Measurements from ENCODE around the gene INPP5A. TPM values are rescaled to one million over a fixed set of nuclear protein-coding genes. Genes with fewer than 3 reads are reported as not detected.
"Not testable (repeated sequence)": the region's sequence is repeated elsewhere in the genome, so short reads cannot be mapped to it uniquely, and the experiment has no call there.

INPP5A gene
- total and polyA plus RNA-seq, 4 donors: 34.7 to 43.5 (median 41.2) TPM

DNA sequence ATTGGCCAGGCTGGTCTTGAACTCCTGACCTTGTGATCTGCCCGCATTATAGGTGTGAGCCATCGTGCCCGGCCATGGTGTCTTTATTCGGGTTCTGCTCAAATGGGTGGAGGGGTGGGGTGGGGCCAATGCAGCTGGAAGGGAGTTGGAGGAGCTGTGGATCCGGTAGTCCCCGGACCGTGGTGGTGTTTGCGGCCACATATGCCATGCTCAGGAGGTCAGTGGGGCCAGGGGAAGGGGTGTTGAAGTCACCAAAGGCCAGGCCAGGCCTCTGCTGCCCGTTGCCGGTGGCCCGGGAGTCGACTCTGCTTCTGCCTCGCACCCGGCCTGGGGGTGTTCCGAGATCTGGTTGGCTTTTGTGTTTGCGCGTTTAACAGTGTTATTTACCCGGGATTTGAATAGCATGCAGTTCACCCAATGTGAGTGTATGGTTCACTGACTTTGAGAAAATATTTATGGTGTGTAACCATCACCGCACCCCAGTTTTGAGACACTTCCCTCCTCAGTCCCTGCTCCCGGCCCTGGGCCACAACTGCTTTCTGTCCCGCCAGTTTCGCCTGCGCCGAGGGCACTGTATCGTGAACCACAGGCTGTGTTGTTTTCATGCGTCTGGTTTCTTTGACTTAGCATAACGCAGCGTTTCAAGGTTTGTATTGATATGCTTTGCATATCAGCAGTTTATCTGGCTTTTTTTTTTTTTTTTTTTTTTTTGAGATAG lies 10.7 kb downstream of the INPP5A start:
- Histone ChIP-seq H3K27me3 (ENCODE audit: control insufficient read depth, insufficient read depth, low read length) (no peaks in the 10 kb centered on the region), H3K4me1 (ENCODE audit: control insufficient read depth, insufficient read depth, low read length) (peaks cover 28% of the 10 kb centered on the region), H3K36me3 (ENCODE audit: control insufficient read depth, insufficient read depth, low read length) (peaks cover 12% of the 10 kb centered on the region), H3K27ac (ENCODE audit: low read depth, low read length) (no peak overlapping the region), H3K9me3 (ENCODE audit: control insufficient read depth, insufficient read depth, low read length) (no peaks in the 10 kb centered on the region), H3K4me3 (ENCODE audit: low read depth, low read length) (no peak overlapping the region)
- WGBS (ENCODE audit: insufficient coverage): 90% methylated on average over 16 of the region's 28 CpGs
- no peak for DNase-seq (ENCODE audit: low read depth in 4 of 6, low spot score in 6 of 6)

- H3K4me3 ChIP-seq (ENCODE audit: low read depth, low read length): no peak overlapping the region
- peaks cover 12% of the 10 kb centered on the region for H3K36me3 ChIP-seq (ENCODE audit: control insufficient read depth, insufficient read depth, low read length)
- DNase-seq (ENCODE audit: low read depth in 4 of 6, low spot score in 6 of 6): no peak
- H3K4me1 ChIP-seq (ENCODE audit: control insufficient read depth, insufficient read depth, low read length): peaks cover 28% of the 10 kb centered on the region
- 90% methylated on average over 13 of the region's 14 CpGs for WGBS (ENCODE audit: insufficient coverage)
- no peak overlapping the region for H3K27ac ChIP-seq (ENCODE audit: low read depth, low read length)
- H3K27me3 ChIP-seq (ENCODE audit: control insufficient read depth, insufficient read depth, low read length): no peaks in the 10 kb centered on the region
- H3K9me3 ChIP-seq (ENCODE audit: control insufficient read depth, insufficient read depth, low read length): no peaks in the 10 kb centered on the region
Measured at GRCh38 chr10:132548869-132549268, 11.3 kb downstream of the INPP5A start.

- DNase-seq (ENCODE audit: low read depth in 4 of 6, low spot score in 6 of 6): no peak
- no peaks in the 10 kb centered on the region for H3K27me3 ChIP-seq (ENCODE audit: control insufficient read depth, insufficient read depth, low read length)
- no peaks in the 10 kb centered on the region for H3K9me3 ChIP-seq (ENCODE audit: control insufficient read depth, insufficient read depth, low read length)
- no peak overlapping the region for H3K27ac ChIP-seq (ENCODE audit: low read depth, low read length)
- no peak overlapping the region for H3K4me3 ChIP-seq (ENCODE audit: low read depth, low read length)
- WGBS (ENCODE audit: insufficient coverage): 74% methylated on average over 11 of the region's 12 CpGs
- peaks cover 23% of the 10 kb centered on the region for H3K4me1 ChIP-seq (ENCODE audit: control insufficient read depth, insufficient read depth, low read length)
- H3K36me3 ChIP-seq (ENCODE audit: control insufficient read depth, insufficient read depth, low read length): peaks cover 9% of the 10 kb centered on the region
Measured at GRCh38 chr10:132549371-132549770, 11.8 kb downstream of the INPP5A start.

DNA sequence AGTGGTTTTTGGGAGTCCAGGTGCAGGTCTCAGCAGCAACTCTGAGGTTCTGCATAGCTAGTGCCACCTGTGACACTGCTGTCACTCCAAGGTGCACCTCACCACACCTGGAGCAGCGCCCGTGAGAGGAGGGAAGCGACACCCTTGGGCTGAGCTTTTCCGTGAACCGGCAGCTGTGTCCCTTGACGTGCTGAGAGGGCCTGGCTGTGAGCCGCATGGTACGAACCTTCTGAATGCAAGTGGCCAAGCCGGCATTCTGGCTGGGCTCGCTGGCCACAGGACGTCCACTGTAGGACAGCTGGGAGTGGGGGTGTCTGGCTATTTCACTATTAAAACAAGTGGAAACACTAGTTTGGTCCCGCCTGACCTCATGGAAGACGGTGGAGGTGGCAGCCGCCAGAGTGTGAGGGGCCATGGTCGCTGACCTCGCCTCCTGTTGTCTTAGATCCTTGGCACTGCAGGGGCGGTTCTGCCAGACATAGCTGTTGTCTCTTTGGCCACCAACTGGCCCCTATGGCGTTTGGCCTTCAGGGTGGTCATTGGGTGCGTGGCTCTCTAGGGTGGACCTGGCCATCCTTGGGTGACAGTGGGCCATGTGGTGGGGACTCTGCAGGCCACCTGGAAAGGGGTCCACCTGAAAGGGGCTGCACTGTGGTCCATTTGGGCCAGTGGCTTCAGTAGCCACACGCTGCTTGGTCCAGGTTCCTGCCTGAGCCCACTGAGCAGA lies 12.9 kb downstream of the INPP5A start:
- Histone ChIP-seq H3K4me3 (ENCODE audit: low read depth, low read length) (no peak overlapping the region), H3K27me3 (ENCODE audit: control insufficient read depth, insufficient read depth, low read length) (no peaks in the 10 kb centered on the region), H3K36me3 (ENCODE audit: control insufficient read depth, insufficient read depth, low read length) (peaks cover 9% of the 10 kb centered on the region), H3K27ac (ENCODE audit: low read depth, low read length) (no peak overlapping the region), H3K9me3 (ENCODE audit: control insufficient read depth, insufficient read depth, low read length) (no peaks in the 10 kb centered on the region), H3K4me1 (ENCODE audit: control insufficient read depth, insufficient read depth, low read length) (peaks cover 11% of the 10 kb centered on the region)
- no peak for DNase-seq (ENCODE audit: low read depth in 4 of 6, low spot score in 6 of 6)
- WGBS (ENCODE audit: insufficient coverage): 85% methylated on average over 20 of the region's 20 CpGs

GRCh38 chr10:132551093-132551807 lies 13.7 kb downstream of the INPP5A start:
- Histone ChIP-seq H3K27me3 (ENCODE audit: control insufficient read depth, insufficient read depth, low read length) (no peaks in the 10 kb centered on the region), H3K27ac (ENCODE audit: low read depth, low read length) (no peak overlapping the region), H3K36me3 (ENCODE audit: control insufficient read depth, insufficient read depth, low read length) (peaks cover 7% of the 10 kb centered on the region), H3K4me1 (ENCODE audit: control insufficient read depth, insufficient read depth, low read length) (peaks cover 10% of the 10 kb centered on the region), H3K9me3 (ENCODE audit: control insufficient read depth, insufficient read depth, low read length) (no peaks in the 10 kb centered on the region), H3K4me3 (ENCODE audit: low read depth, low read length) (no peak overlapping the region)
- WGBS (ENCODE audit: insufficient coverage): 75% methylated on average over 13 of the region's 15 CpGs
- DNase-seq (ENCODE audit: low read depth in 4 of 6, low spot score in 6 of 6): no peak

GRCh38 chr10:132551808-132552130 lies 14.2 kb downstream of the INPP5A start:
- WGBS (ENCODE audit: insufficient coverage): 90% methylated on average over 8 of the region's 8 CpGs
- Histone ChIP-seq H3K9me3 (ENCODE audit: control insufficient read depth, insufficient read depth, low read length) (no peaks in the 10 kb centered on the region), H3K4me3 (ENCODE audit: low read depth, low read length) (no peak overlapping the region), H3K27ac (ENCODE audit: low read depth, low read length) (no peak overlapping the region), H3K27me3 (ENCODE audit: control insufficient read depth, insufficient read depth, low read length) (no peaks in the 10 kb centered on the region), H3K4me1 (ENCODE audit: control insufficient read depth, insufficient read depth, low read length) (peaks cover 5% of the 10 kb centered on the region), H3K36me3 (ENCODE audit: control insufficient read depth, insufficient read depth, low read length) (peaks cover 7% of the 10 kb centered on the region)
- no peak for DNase-seq (ENCODE audit: low read depth in 4 of 6, low spot score in 6 of 6)

- H3K4me1 ChIP-seq (ENCODE audit: control insufficient read depth, insufficient read depth, low read length); H3K4me3 ChIP-seq (ENCODE audit: low read depth, low read length); H3K9me3 ChIP-seq (ENCODE audit: control insufficient read depth, insufficient read depth, low read length); H3K27ac ChIP-seq (ENCODE audit: low read depth, low read length); H3K36me3 ChIP-seq (ENCODE audit: control insufficient read depth, insufficient read depth, low read length); DNase-seq (ENCODE audit: low read depth in 4 of 6, low spot score in 6 of 6); H3K27me3 ChIP-seq (ENCODE audit: control insufficient read depth, insufficient read depth, low read length): not testable (repeated sequence)
- 100% methylated on average over 4 of the region's 6 CpGs for WGBS (ENCODE audit: insufficient coverage)
Measured at GRCh38 chr10:132552635-132553034, 15.0 kb downstream of the INPP5A start.

DNA sequence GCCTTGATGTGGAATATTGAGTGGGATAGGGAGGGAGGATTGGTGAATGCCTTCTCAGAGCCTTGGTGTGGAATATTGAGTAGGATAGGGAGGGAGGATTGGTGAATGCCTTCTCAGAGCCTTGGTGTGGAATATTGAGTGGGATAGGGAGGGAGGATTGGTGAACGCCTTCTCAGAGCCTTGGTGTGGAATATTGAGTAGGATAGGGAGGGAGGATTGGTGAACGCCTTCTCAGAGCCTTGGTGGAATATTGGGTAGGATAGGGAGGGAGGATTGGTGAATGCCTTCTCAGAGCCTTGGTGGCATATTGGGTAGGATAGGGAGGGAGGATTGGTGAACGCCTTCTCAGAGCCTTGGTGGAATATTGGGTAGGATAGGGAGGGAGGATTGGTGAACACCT lies 16.0 kb downstream of the INPP5A start:
- not testable (repeated sequence) for H3K27ac ChIP-seq (ENCODE audit: low read depth, low read length); DNase-seq (ENCODE audit: low read depth in 4 of 6, low spot score in 6 of 6)

GRCh38 chr10:132554053-132554990 lies 16.7 kb downstream of the INPP5A start:
- DNase-seq (ENCODE audit: low read depth in 4 of 6, low spot score in 6 of 6): no peak
- H3K4me1 ChIP-seq (ENCODE audit: control insufficient read depth, insufficient read depth, low read length): no peaks in the 10 kb centered on the region
- no peaks in the 10 kb centered on the region for H3K9me3 ChIP-seq (ENCODE audit: control insufficient read depth, insufficient read depth, low read length)
- no peak overlapping the region for H3K4me3 ChIP-seq (ENCODE audit: low read depth, low read length)
- 97% methylated on average over 19 of the region's 19 CpGs for WGBS (ENCODE audit: insufficient coverage)
- no peaks in the 10 kb centered on the region for H3K27me3 ChIP-seq (ENCODE audit: control insufficient read depth, insufficient read depth, low read length)
- peaks cover 5% of the 10 kb centered on the region for H3K36me3 ChIP-seq (ENCODE audit: control insufficient read depth, insufficient read depth, low read length)
- no peak overlapping the region for H3K27ac ChIP-seq (ENCODE audit: low read depth, low read length)

More for the DNA sequence above, 16.0 kb downstream of the INPP5A start:
- H3K4me3 ChIP-seq (ENCODE audit: low read depth, low read length); H3K9me3 ChIP-seq (ENCODE audit: control insufficient read depth, insufficient read depth, low read length); H3K27me3 ChIP-seq (ENCODE audit: control insufficient read depth, insufficient read depth, low read length); H3K4me1 ChIP-seq (ENCODE audit: control insufficient read depth, insufficient read depth, low read length); H3K36me3 ChIP-seq (ENCODE audit: control insufficient read depth, insufficient read depth, low read length): not testable (repeated sequence)
- no CpG with 5 or more reads among the region's 3 CpGs for WGBS (ENCODE audit: insufficient coverage)
